ENCODE results near the gene TMEM233. TPM values are rescaled to one million over a fixed set of nuclear protein-coding genes. Genes with fewer than 3 reads are reported as not detected.
A peak's percentile ranks its signal among the peaks of the same experiment; 100 is the strongest.

TMEM233 gene
- total RNA-seq, 1 experiment from 2014 or later, result 0.28 TPM

- H3K36me3 Mint-ChIP-seq, result no peaks in the 10 kb centered on the region
- CTCF ChIA-PET, result interaction anchor here (0.6 to 3.1 kb wide), 5 partner anchors 9 to 1218 kb away, joined by 3 to 20 read pairs (median 5); partner anchors contain the start of gene SUDS3
- DNase-seq (ENCODE audit: low spot score) (peak; percentile 21), ATAC-seq (peak; percentile 25)
- peak overlapping the region; percentile 84 for H3K4me3 Mint-ChIP-seq
- H3K27ac Mint-ChIP-seq, result no peak overlapping the region
- POLR2A ChIA-PET, result no interaction called here
- H3K9me3 Mint-ChIP-seq, result no peaks in the 10 kb centered on the region
- H3K4me1 Mint-ChIP-seq, result peaks cover 27% of the 10 kb centered on the region
- H3K27me3 Mint-ChIP-seq (ENCODE audit: low read depth), result peaks cover 93% of the 10 kb centered on the region
- TF ChIP-seq AFF4 (CRISPR knock-in tag; IDR thresholded peaks at IDR 0.05; ENCODE audit: borderline replicate concordance) (no peak), JAZF1 (CRISPR knock-in tag; IDR thresholded peaks at IDR 0.05) (no peak), ETV6 (CRISPR knock-in tag; IDR thresholded peaks at IDR 0.05) (0 out of 2 replicates have a peak, but pooled peaks have one; percentile 9), HMGA2 (CRISPR knock-in tag; IDR thresholded peaks at IDR 0.05) (no peak), ZSCAN18 (CRISPR knock-in tag; IDR thresholded peaks at IDR 0.05) (no peak), FOXP4 (CRISPR knock-in tag; IDR thresholded peaks at IDR 0.05) (no peak), ZNF423 (CRISPR knock-in tag; IDR thresholded peaks at IDR 0.05) (0 out of 2 replicates have a peak, but pooled peaks have one; percentile 45), SOX15 (CRISPR knock-in tag; IDR thresholded peaks at IDR 0.05) (no peak), SMAD4 (CRISPR knock-in tag; IDR thresholded peaks at IDR 0.05) (no peak), ATF6 (CRISPR knock-in tag; IDR thresholded peaks at IDR 0.05) (no peak), MLX (CRISPR knock-in tag; IDR thresholded peaks at IDR 0.05) (no peak), ZNF232 (CRISPR knock-in tag; IDR thresholded peaks at IDR 0.05) (no peak), PRDM15 (CRISPR knock-in tag; IDR thresholded peaks at IDR 0.05) (peak; percentile 51; the same call in 1 of the 2 replicates)
These were observed 791 bp downstream of the TMEM233 start for GRCh38 chr12:119594399-119594730.
